ENCODE results near the gene ATP6V1G2. TPM values are rescaled to one million over a fixed set of nuclear protein-coding genes. Genes with fewer than 3 reads are reported as not detected.

Gene ATP6V1G2
- total RNA-seq, 1 donor, result 1.1 TPM

DNA sequence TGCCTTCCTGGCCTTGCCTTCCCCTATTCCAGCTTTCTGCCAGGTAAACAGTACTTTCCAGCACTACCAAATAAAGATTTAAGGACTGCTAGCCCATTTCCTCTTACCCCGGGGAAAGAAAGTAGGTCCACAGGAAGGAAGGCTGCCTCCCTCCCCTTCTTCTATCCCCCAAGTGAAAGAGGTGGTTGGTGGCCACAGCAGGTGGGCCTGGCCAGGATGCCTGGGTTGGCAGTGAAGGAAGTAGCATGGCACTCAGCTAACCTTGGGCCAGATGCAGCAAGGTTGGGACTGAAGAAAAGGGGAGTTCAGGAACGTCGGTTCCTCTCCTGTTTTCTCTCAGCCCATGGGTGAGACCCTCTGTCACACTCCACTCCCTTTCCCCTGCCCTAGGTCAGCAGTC is 9.9 kb upstream of the ATP6V1G2 start:
- no peak for DNase-seq (ENCODE audit: low read depth in 2 of 3, low spot score in 2 of 3)

DNA sequence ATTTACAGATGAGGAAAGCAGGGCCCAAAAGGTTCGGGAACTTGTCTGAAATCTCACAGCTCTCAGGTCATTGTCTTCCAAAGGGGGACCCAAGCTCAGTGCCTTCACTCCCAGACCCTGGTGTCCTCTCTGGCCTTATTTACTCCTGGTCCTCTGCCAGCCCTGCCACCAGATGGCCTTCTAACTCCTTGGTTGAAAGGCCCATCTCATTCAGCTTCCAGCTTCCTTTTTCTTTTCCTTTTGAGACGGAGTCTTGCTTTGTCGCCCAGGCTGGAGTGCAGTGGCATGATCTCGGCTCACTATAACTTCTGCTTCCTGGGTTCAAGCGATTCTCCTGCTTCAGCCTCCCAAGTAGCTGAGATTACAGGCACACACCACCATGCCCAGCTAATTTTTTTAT is 5.0 kb upstream of the ATP6V1G2 start:
- peak in 2 of 3 donors; percentile 81 to 90 for DNase-seq (ENCODE audit: low read depth in 2 of 3, low spot score in 2 of 3)

DNA sequence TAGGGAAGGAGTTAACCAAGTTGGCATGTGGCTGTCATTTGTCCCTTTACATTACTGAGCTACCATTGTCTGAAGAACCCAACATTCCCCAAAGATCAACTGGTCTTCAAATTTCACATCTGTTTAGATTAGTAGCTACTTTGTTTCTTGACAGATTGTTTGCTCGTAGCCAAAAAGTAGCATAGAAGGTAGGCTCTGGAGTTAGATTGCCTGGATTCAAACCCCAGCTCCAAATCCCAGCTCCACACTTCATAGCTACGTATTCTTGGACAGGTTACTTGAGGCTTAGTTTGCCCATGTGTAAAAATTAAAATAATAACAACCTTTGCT is 2.1 kb upstream of the ATP6V1G2 start:
- DNase-seq (ENCODE audit: low read depth in 2 of 3, low spot score in 2 of 3), result no peak

- no peak for DNase-seq (ENCODE audit: low read depth in 2 of 3, low spot score in 2 of 3)
Measured at GRCh38 chr6:31547727-31548543, 1.5 kb upstream of the ATP6V1G2 start.

DNA sequence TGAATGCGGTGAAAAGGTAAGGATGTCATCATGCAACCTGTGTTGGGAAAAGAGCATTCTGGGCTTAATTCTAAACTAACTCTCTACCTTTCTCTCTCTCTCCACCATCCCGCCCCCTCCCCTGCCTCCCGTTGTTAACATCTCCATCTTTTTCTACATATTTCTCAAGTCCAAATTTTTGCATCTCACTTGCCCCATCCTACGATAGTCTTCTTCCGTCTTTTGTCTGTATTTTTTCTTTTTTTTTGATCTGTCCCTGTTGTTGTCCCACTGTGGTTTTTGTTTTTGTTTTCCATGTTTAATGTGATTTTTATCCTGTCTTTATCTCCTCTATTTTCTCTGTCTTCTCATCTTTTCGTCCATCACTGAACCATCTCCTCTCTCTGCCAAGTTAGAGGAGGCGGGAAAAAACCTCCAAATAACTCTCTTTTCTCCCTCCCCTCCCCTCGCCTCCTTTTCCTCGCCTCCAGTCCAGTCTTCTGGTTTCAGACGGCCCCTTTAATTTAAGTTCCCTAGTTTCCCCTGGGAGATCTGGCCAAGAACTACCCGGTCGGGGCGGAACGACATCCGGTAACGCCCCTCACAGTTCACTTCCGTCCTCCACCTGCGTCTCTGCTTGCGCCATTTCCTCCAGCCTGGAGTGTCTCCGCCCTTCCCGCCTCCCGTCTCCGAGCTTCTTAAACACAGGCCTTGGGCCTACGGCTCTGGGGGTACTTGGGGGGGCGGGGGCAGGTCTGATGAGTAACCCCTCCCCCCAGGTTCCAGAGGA is 734 bp upstream of the ATP6V1G2 start, which contains the start of gene NFKBIL1:
TSS of gene NFKBIL1 (plus strand) at position 651 of the 769 bp plus-strand sequence. CDS start at position 738, 87 bp downstream.
- peak; percentile 78 to 95 (median 93) for DNase-seq (ENCODE audit: low read depth in 2 of 3, low spot score in 2 of 3)

- no peak for DNase-seq (ENCODE audit: low read depth in 2 of 3, low spot score in 2 of 3)
Measured at GRCh38 chr6:31545291-31545690, 1.1 kb downstream of the ATP6V1G2 start.

DNA sequence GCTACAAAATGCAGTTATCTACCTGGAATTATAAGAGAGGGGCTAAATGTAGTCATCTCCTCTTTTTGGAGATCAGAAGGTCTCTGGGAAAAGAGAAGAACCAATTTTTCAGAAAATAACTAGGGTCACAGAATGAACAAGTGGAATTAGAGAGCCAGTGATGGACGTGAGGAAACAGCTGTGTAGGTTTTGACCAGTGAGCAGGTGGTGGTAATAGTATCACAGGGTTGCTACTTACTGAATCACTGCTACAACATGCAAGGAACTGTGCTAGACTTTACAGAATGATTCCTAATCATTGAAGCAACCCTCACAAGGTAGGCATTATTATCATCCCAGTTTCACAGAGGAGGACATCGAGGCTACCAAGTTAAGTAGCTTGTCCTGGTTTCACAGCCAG is 1.7 kb downstream of the ATP6V1G2 start:
- no peak for DNase-seq (ENCODE audit: low read depth in 2 of 3, low spot score in 2 of 3)

GRCh38 chr6:31543639-31544038 is 2.8 kb downstream of the ATP6V1G2 start:
- DNase-seq (ENCODE audit: low read depth in 2 of 3, low spot score in 2 of 3), result no peak

GRCh38 chr6:31541658-31542521 is 4.5 kb downstream of the ATP6V1G2 start, which contains the start of gene DDX39B:
Gene DDX39B, minus strand, starts transcription at chr6:31542003. Its CDS starts 1,471 bp downstream, at chr6:31540532.
- peak; percentile 90 to 99 (median 97) for DNase-seq (ENCODE audit: low read depth in 2 of 3, low spot score in 2 of 3)

DNA sequence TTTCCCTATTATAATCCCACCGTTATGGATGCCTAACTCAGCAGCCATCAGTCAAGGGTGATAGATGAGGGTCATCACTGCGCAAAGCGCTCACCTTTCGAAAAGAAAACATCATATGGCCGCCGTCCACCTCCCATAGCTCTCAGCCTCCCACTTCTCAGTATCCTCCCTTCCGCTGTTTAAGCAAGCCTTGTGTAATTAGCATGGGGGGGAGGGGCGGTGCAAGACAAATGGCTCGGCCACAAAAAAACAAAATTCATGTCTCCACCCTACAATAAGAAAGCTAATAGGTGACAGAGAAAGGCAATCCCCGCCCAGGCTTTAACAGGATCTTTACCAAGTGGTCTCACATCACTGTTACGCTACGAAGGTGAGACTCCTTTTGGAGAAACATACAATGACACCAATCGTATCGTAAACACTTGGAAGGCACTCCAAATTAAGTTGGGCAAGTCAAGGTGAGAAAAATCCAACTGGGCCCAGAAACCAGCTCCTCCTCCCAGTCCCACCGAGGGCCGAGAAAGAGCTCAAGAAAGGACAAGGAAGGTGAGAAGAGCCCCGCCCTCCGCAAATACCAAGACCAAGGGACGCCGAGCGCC is 5.2 kb downstream of the ATP6V1G2 start:
- peak in 2 of 3 donors; percentile 56 to 73 for DNase-seq (ENCODE audit: low read depth in 2 of 3, low spot score in 2 of 3)

DNA sequence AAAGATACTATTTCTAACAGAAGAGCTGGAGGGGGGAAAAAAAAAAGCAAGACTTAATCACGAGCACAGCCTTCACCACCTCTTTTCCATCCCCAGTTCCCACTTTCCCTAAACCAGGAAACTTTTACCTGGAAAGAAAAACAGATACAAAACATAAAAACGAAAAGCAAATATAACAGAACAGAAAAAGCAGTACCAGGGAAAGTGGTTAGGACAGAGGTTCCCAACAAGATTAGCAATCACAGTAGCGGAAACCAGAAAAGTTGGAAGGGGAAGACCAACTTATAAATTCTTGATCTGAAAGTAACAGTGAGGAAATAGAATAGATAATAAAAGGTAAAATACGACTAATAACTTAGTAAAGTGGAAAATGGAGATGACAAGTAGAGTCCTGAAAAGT is 5.8 kb downstream of the ATP6V1G2 start:
- no peak for DNase-seq (ENCODE audit: low read depth in 2 of 3, low spot score in 2 of 3)

DNA sequence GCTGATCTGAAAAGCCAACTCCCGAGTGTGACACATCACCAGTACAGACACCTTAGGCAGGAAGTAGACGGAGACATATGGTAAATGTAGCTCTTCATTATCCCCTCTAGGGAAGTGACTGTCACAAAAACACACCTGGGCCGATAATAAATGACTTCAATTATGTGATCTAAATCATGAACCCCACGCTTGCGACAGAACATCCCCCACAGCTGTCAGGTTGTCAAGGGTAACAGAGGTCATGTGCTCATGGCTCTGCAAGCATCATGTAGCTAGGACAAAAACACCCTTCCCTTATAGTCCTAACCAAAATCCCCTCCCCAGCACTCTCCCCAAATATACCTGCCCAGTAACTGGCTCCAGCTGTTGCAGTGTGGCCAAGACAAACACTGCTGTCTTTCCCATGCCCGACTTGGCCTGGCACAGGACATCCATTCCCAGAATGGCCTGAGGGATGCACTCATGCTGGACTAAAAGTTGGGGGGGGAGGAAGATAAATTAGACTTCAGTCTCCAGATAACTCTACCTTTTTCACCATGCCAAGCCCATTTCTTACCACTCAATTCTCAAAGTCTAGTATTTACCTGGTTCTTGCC is 7.5 kb downstream of the ATP6V1G2 start:
- DNase-seq (ENCODE audit: low read depth in 2 of 3, low spot score in 2 of 3), result no peak

GRCh38 chr6:31535538-31536324 is 10.7 kb downstream of the ATP6V1G2 start:
- no peak for DNase-seq (ENCODE audit: low read depth in 2 of 3, low spot score in 2 of 3)

- DNase-seq (ENCODE audit: low read depth in 2 of 3, low spot score in 2 of 3), result no peak
Measured at GRCh38 chr6:31534521-31535040, 11.8 kb downstream of the ATP6V1G2 start.

- no peak for DNase-seq (ENCODE audit: low read depth in 2 of 3, low spot score in 2 of 3)
Measured at GRCh38 chr6:31534011-31534410, 12.4 kb downstream of the ATP6V1G2 start.

DNA sequence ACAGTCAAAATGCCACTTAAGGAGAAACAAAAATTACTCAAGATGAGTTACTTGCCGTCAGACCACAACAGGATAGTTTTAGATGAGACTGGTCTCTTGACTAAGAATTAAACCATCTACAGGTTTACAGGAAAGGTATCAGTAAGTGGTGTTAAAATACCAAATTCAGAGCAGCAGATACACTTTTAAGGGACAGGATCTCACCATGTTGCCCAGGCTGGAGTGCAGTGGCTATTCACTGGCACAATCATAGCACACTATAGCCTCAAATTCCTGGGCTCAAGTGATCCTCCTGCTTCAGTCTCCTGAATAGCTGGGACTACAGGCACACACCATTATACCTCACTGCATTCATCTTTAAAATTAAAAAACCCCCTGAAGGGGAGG is 13.0 kb downstream of the ATP6V1G2 start:
- DNase-seq (ENCODE audit: low read depth in 2 of 3, low spot score in 2 of 3), result no peak

GRCh38 chr6:31532644-31533454 is 13.6 kb downstream of the ATP6V1G2 start:
- no peak for DNase-seq (ENCODE audit: low read depth in 2 of 3, low spot score in 2 of 3)
